GM19468 (cell line): Measurements from ENCODE around the gene MANSC4.
"Not testable (repeated sequence)": the region's sequence is repeated elsewhere in the genome, so short reads cannot be mapped to it uniquely, and the experiment has no call there.

Experiments
- ATAC-seq: cut with Tn5 transposase; IDR thresholded peaks from one replicate; pipeline ENCODE4 v1.9.1; 2021; ENCODE audit warnings: mild to moderate bottlenecking, moderate library complexity, moderate number of reproducible peaks; ENCODE audit not compliant: unreplicated experiment; ENCODE audit errors: extremely low read depth

Gene MANSC4

DNA sequence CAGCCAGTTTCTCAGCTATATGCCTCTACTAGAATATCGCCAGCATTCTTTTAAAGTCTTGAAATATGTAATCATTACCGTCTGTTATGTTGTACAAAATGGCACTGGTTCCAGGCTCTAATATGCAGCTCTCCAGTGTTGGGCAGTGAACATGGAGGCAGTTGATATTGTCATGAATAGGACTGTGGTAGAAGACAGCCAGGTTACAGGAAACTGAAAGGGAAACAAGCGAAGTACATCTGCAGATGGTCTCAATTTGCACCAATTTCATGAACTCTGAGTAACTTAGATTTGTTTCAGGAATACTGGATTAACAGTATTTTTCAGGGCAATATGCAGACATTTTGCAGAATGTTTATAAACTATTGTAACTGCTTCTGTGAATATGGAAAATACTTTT lies 13.4 kb downstream of the MANSC4 start:
- ATAC-seq = no peak

DNA sequence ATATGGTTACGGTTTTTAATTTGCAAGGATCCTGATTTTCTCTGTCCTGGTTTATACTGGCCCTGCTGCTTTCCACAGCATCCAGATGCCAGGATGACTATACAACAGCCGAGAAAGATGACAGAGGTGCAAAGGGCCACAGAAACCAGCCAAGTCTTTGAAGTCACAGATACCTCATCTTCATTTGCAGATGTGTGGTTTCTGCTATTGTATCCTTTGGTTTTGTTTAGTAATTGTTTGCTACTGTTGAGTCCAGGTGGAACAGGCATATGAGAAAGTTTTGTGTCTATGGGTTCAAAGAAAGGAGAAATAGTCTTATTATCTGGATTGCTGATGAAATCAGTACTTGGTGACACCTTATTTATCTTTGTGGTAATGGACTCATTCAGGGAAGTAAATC lies 17.3 kb downstream of the MANSC4 start:
- ATAC-seq = no peak

DNA sequence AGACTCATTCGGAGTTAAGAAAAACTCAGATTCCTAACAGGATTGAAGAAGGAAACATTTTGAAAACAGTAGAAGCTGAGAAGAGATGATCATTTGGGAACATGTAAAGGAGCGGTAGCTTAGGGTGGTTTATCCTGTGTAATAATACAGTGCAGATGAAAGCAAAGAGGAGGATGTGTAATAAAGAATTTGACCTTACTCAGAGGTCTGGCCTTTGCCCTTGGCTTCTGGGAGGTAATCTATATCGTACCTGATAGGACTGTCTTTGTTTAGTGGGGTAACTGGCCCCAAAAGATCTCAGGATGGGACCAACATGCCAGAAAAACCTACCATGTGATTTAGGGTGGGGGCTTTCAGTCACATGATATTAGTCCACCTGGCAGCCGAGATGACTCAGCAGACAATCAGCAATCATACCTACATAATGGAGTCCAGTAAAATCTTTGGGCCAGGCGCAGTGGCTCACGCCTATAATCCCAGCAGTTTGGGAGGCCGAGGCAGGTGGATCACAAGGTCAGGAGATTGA lies 23.3 kb downstream of the MANSC4 start:
- no peak for ATAC-seq

DNA sequence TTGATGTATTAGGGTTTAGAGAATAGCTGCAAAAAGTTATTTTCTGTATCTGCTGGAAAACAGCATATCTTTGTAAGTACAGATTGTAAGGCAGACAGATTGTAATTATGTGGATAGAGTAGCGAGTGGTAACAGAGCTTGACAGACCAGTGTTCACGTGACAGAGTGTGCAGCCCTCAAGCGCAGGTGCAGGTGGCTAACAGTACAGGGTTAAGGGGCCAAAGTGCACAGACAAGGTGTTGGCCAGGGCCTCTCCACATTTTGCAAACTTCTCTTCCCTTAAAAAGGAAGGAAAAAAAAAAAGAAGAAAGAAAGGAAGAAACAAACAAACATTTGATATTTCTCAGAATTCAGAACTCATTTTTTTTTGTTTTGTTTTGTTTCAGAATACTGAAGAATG lies 25.2 kb downstream of the MANSC4 start:
- no peak for ATAC-seq

DNA sequence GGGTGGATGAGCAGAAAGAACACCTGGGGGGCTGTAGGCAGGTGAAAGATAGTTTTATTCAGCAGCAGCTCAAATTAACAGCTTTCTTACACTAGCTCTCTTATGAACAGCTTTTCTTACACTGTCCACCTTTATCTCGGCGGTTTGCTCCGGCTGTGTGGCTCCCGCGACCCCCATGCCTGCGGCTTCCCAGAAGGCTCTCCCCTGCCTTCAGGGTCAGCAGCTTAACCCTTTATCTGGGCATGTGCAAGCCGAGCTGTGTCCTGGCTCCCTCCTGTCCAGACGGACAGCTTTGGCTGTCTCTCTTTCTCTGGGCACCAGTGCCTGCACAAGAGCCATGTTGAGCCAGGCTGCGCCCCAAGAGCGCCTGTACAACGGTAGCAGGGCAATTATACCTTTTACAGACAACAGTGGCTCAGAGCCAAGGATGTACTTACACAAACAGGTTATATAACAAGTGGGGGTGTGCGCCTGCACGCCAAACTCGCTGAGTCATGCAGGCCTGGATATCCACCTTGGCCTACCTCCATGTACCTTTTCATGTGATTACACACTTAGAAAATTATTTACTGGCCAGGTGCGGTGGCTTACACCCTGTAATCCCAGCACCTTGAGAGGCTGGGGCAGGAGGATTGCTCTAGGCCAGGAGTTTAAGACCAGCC lies 28.5 kb downstream of the MANSC4 start:
- no peak for ATAC-seq

DNA sequence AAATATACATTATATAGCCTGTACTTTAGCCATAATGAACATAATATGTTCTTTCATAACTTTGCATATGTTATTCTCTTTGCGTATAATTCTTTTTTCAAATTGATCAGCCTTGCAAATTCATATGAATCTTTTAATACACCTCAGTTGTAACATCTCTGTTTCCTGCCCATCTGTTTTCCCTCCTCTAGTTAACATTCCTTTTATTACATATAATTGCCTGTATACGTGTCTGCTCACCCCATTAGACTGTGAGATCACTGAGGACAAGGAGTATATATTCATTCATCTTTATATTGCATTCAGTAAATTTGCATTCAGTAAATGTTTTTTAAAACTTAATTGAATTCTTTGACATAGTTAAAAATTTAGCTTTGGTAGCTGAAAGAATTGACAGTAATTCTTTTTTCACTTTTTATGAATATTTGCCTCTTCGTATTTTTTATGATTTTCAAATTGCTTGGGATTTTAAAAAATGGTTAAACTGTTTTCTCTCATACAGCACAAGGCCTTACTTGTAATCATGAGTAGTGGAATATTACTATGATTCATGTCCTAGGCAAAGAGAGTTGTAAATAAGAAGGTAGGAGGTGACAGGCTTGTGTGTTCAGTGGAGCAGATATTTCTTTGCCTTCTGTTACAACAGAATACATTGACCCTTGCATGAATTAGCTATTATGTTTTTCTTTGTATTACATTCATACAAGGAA lies 32.8 kb downstream of the MANSC4 start:
- ATAC-seq = no peak

DNA sequence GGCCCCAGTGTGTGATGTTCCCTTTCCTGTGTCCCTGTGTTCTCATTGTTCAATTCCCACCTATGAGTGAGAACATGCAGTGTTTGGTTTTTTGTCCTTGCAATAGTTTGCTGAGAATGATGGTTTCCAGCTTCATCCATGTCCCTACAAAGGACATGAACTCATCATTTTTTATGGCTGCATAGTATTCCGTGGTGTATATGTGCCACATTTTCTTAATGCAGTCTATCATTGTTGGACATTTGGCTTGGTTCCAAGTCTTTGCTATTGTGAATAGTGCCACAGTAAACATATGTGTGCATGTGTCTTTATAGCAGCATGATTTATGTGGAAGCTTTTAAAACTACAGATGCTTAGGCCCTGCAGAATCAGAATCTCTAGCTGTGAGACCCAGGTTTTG lies 34.3 kb downstream of the MANSC4 start:
- ATAC-seq = not testable (repeated sequence)

DNA sequence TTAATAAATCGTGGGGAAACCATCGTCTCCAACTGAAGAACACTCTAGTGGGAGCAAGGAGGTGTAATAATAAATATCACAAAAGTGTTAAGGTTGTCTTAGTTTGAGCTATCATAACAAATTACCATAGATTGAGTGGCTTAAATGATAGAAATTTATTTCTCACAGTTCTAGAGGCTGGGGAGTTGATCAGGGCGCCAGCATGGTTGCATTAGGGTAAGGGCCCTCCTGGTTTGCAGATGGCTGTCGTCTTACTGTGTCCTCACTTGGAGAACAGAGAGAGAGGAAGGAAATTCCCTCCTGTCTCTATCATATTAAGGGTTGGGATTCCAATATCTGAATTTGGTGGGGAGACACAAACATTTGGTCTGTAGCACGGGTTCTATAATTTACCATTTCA lies 36.4 kb downstream of the MANSC4 start:
- ATAC-seq = no peak

DNA sequence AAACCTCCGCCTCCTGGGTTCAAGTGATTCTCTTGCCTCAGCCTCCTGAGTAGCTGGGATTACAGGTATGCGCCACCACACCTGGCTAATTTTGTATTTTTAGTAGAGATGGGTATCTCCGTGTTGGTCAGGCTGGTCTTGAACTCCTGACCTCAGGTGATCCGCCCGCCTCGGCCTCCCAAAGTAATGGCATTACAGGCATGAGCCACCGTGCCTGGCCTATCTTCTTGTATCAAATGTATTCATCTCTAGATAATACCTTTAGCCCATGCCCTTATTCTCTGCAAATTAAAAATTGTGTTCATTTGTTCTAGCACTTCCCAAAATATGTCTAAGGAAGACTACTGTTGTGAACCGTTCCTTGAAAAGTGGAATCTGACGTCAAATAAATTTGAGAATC lies 45.7 kb downstream of the MANSC4 start:
- ATAC-seq = not testable (repeated sequence)

DNA sequence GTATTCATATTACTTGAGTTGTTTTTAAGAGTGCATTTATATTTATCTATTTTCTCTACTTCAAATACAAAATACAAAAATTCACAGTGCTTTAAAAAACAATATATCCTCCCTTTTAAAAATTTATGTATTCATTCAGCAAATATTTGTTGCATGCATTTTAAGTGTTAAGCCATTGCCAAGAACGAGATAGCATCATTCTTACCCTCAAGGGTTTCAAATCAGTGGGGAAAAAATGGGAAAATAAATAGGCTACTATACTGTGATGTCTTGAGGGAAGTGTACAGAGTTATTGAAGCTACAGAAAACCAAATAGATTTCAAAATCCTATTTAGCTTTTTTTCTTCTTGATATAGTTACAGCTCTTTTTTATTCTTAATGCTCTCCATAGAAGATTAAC lies 46.2 kb downstream of the MANSC4 start:
- no peak for ATAC-seq

DNA sequence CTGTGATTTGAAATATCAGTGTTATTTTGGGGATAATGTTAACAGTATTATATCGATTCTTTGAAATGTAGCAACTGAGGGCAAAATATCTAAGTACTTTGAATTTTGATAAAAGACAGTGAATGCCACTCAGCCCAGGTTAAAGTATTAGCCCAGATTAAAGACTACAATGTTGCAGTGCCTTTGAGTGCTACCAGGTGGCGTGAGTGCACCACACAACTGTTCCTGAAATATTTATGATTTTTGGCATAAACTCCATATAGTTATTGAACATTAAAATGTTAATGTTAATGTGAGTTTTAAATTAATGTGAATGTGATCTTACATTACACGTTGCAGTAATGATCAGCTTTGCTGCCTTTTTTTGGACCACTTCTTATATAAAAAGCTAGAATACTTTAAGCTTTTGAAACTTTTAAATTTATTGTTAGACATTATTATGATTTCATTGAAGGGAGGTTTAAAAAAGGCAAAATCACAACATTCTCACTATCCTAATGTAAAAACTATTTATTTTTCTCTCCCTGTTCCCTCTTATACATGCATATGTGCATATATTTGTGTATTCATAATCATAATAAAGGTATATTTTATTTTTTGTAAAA lies 46.9 kb downstream of the MANSC4 start:
- ATAC-seq = no peak

DNA sequence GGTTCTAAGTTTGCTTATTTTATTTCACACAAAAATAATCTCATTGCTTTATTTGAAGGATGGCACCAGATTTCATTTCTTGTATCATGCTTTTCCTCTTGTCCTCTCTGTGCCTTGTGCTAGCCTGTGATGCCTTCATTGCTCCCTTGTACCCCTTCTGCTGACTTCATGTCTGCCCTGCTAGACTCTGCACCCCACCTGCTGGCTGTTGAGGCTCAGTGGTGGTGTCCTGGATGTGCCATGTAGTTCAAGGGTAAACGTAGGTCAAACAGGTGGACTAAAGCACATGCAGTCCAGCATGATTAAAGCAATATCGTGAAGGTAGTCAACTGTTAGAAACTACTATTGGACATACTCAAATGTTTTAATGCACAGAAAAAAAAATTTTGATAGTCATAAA lies 47.8 kb downstream of the MANSC4 start:
- ATAC-seq = no peak

DNA sequence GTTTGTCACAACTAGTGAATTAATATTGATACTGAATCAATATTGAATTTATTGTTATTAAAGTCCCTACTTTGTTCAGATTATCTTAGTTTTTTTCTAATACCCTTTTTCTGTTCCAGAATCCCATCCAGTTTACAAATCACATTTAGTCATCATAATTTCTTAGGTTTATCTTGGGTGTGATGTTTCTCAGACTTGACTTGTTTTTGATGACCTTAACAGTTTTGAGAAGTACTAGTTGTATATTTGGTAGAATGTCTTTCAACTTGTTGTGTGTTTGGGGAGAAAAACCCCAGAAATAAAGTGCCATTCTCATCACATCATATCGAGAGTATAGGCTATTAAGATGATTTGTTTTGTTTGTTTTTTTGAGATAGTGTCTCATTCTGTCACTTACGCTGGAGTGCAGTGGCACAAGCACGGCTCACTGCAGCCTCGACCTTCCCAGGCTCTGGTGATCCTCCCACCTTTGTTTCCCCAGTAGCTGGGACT lies 49.9 kb downstream of the MANSC4 start:
- no peak for ATAC-seq

DNA sequence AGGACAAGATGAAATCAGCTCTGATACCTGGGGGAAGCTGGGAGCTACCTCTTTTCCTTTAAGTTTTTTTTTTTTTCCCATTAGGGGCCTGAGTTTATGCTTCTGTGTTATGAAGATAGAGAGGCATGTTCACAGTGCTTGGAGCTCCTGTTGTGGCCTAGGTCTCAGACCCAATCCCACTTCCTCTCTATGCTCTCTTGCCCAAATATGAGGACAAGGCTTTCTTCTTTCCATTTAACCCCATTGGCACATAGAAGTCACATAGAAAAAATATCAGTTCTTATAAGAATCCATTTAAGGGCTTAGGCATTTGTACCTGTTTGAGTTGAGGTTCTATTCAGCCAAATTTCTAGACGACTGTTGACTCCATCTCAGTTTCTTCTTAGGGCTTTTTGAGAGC lies 56.8 kb downstream of the MANSC4 start:
- ATAC-seq = no peak
